Stomach smooth muscle (tissue), 2 donors: ENCODE results near the gene SKA3.
"Not testable (repeated sequence)": the region's sequence is repeated elsewhere in the genome, so short reads cannot be mapped to it uniquely, and the experiment has no call there.

ENCODE experiments used
- H3K27ac ChIP-seq: one replicate; pipeline ENCODE4 v1.7.0; 2013; ENCODE audit warnings: mild to moderate bottlenecking, low read length, inconsistent platforms
- H3K27me3 ChIP-seq, 2 donors: one replicate each; pipeline ENCODE4 v1.7.0; 2013; ENCODE audit warnings: low read length in 2 of 2; ENCODE audit not compliant: insufficient read depth in 2 of 2, control insufficient read depth in 1 of 2
- H3K36me3 ChIP-seq, 2 donors: one replicate each; pipeline ENCODE4 v1.7.0; 2013; ENCODE audit warnings: low read length in 2 of 2; ENCODE audit not compliant: control insufficient read depth in 2 of 2, insufficient read depth in 2 of 2
- H3K4me1 ChIP-seq: one replicate; pipeline ENCODE4 v1.7.0; 2013; ENCODE audit warnings: low read length; ENCODE audit not compliant: control insufficient read depth, insufficient read depth
- H3K4me3 ChIP-seq, 2 donors: one replicate each; pipeline ENCODE4 v1.7.0; 2013; ENCODE audit warnings: low read length in 2 of 2
- H3K9ac ChIP-seq, 2 donors: one replicate each; pipeline ENCODE4 v1.7.0; 2013; ENCODE audit warnings: low read length in 2 of 2, mild to moderate bottlenecking in 1 of 2
- H3K9me3 ChIP-seq, 2 donors: one replicate each; pipeline ENCODE4 v1.7.0; 2013; ENCODE audit warnings: low read length in 2 of 2; ENCODE audit not compliant: control insufficient read depth in 2 of 2
- donor health status: healthy.
- donor health status: Pancreatic carcinoma.

The SKA3 gene

DNA sequence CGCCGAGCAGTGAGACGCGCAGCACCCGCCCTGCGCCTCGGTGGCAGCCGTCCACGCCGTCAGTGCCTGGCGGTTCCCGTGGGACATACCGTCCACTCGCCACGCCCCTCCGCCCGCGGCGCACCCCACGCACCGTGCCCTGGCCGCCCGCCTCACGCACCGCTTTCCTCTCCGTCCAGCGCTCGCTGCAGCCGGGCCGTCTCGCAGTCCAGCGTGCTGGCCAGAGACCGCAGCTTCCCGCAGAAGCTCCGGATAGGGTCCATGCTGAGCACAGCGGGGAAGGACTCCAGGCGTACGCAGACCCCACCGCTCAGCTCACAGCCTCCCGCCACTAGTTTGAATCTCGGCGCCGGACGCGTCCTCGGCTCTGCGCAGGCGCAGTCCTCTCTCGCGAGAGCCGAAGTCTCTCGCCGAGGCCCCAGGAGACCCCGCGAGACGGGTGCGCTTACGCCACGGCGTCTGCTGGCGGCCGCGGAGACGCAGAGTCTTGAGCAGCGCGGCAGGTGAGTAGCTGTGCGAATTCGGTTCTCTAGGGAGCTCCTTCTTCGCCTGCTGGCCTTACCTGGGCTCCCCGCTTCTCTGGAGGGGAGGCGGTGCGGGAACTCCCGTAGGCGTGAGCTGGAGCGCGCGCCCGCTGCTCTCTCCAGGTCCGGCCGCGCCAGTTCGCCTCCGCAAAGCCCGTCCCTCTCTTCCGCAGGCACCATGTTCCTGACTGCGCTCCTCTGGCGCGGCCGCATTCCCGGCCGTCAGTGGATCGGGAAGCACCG, at the start of gene SKA3, which contains the start of gene MRPL57:
SKA3 (minus strand) TSS at position 338 of the 767 bp plus-strand sequence; CDS start at position 263, 75 bp downstream.
MRPL57 (plus strand) TSS at position 444 of the 767 bp plus-strand sequence; CDS start at position 703, 259 bp downstream.
- H3K4me3 ChIP-seq: peak within 1 kb of the TSS; percentile 86 to 92

DNA sequence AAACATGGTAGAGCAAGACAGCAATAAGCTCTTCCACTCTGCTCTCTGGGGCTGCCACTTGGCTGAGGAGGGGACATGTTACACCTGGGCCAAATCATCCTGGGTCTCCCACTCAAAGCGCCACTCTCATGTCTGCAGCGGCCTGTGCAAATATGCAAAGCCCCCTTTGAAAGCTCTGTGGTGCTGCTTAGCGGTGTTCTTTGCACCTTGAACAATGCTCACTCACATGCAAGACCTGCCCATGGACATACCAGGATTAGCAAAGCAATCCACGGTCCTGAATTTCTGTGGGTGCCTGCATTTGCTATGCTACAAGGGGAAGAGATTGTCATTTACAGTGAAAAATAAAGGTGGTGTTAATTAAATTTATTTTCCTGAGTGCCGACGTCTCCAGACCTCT, 48.7 kb upstream of the SKA3 start:
- Histone ChIP-seq H3K27ac (no peak overlapping the region), H3K27me3 (no peaks in the 10 kb centered on the region), H3K9ac (no peak overlapping the region), H3K36me3 (no peaks in the 10 kb centered on the region), H3K9me3 (peaks cover 6 to 9% of the 10 kb centered on the region in 2 donors), H3K4me1 (no peaks in the 10 kb centered on the region), H3K4me3 (no peak overlapping the region)

More for the DNA sequence above, at the start of gene SKA3, which contains the start of gene MRPL57:
- Histone ChIP-seq H3K9me3 (no peaks in the 10 kb centered on the region), H3K36me3 (no peaks in the 10 kb centered on the region), H3K27ac (peak within 1 kb of the TSS; percentile 92), H3K4me1 (peaks cover 15% of the 10 kb centered on the region), H3K9ac (peak within 1 kb of the TSS; percentile 90 to 93), H3K27me3 (no peaks in the 10 kb centered on the region)

DNA sequence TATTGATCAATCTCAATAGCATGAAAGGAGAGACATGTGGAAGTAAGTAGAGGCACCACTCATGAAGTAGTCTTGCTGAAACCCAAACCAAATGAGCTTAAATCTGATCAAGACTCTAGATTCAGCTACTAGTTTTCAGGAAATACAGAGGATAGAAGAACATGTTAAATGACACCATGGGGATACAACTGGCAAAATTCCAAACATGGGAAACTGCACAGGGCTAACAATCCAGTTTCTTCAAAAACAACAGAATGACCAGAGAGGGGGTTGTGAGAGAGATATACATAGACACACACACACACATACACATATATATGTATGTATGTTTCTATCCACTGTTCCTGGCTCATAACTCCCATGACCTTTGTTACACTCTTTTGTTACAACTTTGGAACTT, 44.9 kb upstream of the SKA3 start:
- Histone ChIP-seq H3K4me1 (no peaks in the 10 kb centered on the region), H3K9ac (no peak overlapping the region), H3K9me3 (peaks cover 6 to 9% of the 10 kb centered on the region in 2 donors), H3K27me3 (no peaks in the 10 kb centered on the region), H3K36me3 (no peaks in the 10 kb centered on the region), H3K4me3 (no peak overlapping the region), H3K27ac (no peak overlapping the region)

GRCh38 chr13:21219716-21220115, 43.4 kb upstream of the SKA3 start:
- not testable (repeated sequence) for H3K36me3 ChIP-seq, H3K9me3 ChIP-seq, H3K27ac ChIP-seq, H3K9ac ChIP-seq, H3K4me3 ChIP-seq, H3K4me1 ChIP-seq, H3K27me3 ChIP-seq

DNA sequence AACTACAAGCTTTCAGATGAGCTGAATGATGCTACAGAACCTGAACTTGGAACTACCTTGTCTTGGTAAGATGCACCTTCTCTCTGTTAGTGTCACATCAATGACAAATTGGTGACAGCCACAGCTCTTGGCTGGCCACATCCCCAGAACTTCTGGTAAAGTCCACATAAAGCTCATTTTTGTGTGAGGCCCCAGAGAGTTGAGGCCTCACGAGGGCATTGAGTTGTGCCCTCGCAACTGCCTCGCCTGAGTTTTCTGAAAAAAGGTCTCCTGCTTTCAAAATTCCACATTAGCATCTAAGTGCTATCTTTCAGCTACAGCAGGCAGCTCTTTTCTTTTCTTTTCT, 42.7 kb upstream of the SKA3 start:
- Histone ChIP-seq H3K27ac (no peak overlapping the region), H3K4me3 (no peak overlapping the region), H3K9me3 (peaks cover 6 to 9% of the 10 kb centered on the region in 2 donors), H3K9ac (no peak overlapping the region), H3K27me3 (peaks cover 0 to 2% of the 10 kb centered on the region in 2 donors), H3K36me3 (no peaks in the 10 kb centered on the region), H3K4me1 (no peaks in the 10 kb centered on the region)

DNA sequence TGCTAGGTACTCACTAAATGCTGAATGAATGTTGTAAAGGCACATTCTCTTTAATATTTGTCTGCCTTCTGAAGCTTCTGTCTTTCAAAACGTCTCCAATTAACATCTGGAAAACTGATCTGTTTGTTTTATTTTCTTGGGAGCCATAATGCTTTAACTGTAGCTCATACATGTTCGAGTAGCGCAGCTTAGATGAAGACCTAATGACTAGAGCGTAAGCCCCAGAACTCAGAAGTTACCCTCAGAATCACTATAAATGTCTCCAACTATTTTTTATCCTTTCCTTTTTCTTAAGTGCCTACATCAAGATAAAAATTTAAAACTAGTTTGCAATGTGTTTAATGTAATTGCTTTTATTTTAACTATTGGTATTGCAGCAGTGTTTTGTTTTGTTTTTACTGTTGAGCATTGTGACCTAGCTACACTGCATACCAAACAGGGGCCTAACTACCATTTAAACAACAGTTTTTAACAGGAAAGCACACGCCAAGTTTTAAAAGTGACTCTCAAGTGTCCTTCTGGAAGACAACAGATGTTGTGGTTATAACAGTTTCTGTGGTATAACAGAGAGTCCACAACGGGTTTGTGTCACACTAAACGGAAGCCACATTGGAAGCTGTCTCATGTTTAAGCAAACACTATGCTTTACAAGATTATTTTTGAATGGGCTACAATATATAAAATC, 42.1 kb upstream of the SKA3 start:
- peaks cover 6 to 9% of the 10 kb centered on the region in 2 donors for H3K9me3 ChIP-seq
- H3K9ac ChIP-seq: no peak overlapping the region
- H3K36me3 ChIP-seq: no peaks in the 10 kb centered on the region
- H3K4me3 ChIP-seq: no peak overlapping the region
- H3K27me3 ChIP-seq: peaks cover 0 to 2% of the 10 kb centered on the region in 2 donors
- no peaks in the 10 kb centered on the region for H3K4me1 ChIP-seq
- no peak overlapping the region for H3K27ac ChIP-seq

GRCh38 chr13:21216332-21216731, 40.0 kb upstream of the SKA3 start:
- no peaks in the 10 kb centered on the region for H3K36me3 ChIP-seq
- no peak overlapping the region for H3K27ac ChIP-seq
- peaks cover 0 to 2% of the 10 kb centered on the region in 2 donors for H3K27me3 ChIP-seq
- H3K9ac ChIP-seq: no peak overlapping the region
- peak overlapping the region; percentile 27 to 50 for H3K4me3 ChIP-seq
- H3K4me1 ChIP-seq: no peaks in the 10 kb centered on the region
- peaks cover under 1 to 2% of the 10 kb centered on the region in 2 donors for H3K9me3 ChIP-seq

DNA sequence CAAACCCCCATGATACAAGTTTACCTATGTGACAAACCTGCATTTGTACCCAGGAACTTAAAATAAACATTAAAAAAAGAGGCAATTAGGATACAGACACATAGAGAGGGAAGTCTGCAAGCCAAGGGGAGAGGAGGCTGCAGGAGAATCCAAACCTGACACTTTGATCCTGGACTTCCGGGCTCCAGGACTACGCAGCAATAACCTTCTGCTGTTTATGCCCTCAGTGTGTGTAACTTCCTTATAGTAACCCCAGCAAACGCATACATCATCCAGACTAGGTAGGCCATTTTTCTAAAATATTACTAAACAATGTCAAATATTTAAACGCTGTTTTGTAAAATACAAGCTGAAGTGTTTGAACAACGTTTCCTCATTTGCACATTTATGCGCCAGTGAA, 39.1 kb upstream of the SKA3 start:
- H3K9ac ChIP-seq, H3K4me3 ChIP-seq, H3K27me3 ChIP-seq, H3K9me3 ChIP-seq, H3K4me1 ChIP-seq, H3K27ac ChIP-seq, H3K36me3 ChIP-seq: not testable (repeated sequence)

DNA sequence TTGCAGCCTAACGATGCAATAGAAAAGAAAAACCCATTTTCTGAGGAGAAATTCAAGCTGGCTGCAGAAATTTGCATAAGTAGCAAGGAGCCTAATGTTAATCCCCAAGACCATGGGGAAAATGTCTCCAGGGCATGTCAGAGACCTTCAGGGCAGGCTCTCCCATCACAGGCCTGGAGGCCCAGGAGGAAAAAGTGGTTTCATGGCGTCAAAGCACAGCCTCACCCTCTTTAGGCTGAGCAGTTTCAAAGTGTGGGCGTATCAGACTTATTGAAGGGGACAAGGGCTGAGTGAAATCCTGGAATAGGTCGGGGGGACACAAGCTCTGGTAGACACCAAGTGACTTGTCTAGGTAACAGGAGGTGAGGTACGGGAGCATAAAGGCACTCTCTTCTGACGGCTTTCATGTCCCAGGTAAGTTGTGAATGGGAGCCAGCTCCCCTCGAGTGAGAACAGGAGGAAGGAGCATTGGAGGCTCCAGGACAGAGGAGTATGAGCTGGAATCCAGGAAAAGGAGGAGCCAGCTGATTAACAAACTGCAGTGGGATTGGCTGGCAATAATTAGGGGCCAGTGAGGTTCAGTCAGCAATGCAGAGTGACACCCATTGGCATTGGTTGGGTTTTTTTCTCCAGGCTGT, 35.9 kb upstream of the SKA3 start:
- Histone ChIP-seq H3K4me3 (no peak overlapping the region), H3K9ac (no peak overlapping the region), H3K4me1 (no peaks in the 10 kb centered on the region), H3K27me3 (peaks cover 2% of the 10 kb centered on the region in 2 donors), H3K36me3 (no peaks in the 10 kb centered on the region), H3K27ac (no peak overlapping the region), H3K9me3 (no peaks in the 10 kb centered on the region)

- Histone ChIP-seq H3K36me3 (no peaks in the 10 kb centered on the region), H3K9ac (no peak overlapping the region), H3K9me3 (no peaks in the 10 kb centered on the region), H3K4me3 (no peak overlapping the region), H3K27me3 (peaks cover 0 to 2% of the 10 kb centered on the region in 2 donors), H3K4me1 (no peaks in the 10 kb centered on the region), H3K27ac (no peak overlapping the region)
Measured at GRCh38 chr13:21208652-21209154, 32.4 kb upstream of the SKA3 start.
